Gastroesophageal sphincter (tissue), 4 donors: Measurements from ENCODE around the gene GRIP1. TPM values are rescaled to one million over a fixed set of nuclear protein-coding genes. Genes with fewer than 3 reads are reported as not detected.

Experiments
- ATAC-seq: fragments of 150-250 bp; one replicate; pipeline ENCODE4 v1.9.1; 2016; ENCODE audit warnings: mild to moderate bottlenecking, moderate library complexity
- H3K27ac ChIP-seq, 4 donors: fragments of 200-600 bp; sonication (generic) in 3 of 4; 1 replicate in 3 of 4; 2 replicates in 1 of 4; pipeline ENCODE4 v1.5.1; 2016 to 2019
- H3K27me3 ChIP-seq: fragments of 200-600 bp; sonication (generic); one replicate; pipeline ENCODE4 v1.5.1; 2019
- H3K36me3 ChIP-seq, 2 donors: fragments of 200-600 bp; sonication (generic); one replicate each; pipeline ENCODE4 v1.5.1; 2019; ENCODE audit warnings: control low read depth in 1 of 2
- H3K4me1 ChIP-seq, 3 donors: fragments of 200-600 bp; sonication (generic); 1 replicate in 2 of 3; 2 replicates in 1 of 3; pipeline ENCODE4 v1.5.1; 2016 to 2019; ENCODE audit warnings: control low read depth in 2 of 3
- H3K4me3 ChIP-seq, 2 donors: fragments of 200-600 bp; sonication (generic); one replicate each; pipeline ENCODE4 v1.5.1; 2019; ENCODE audit warnings: mild to moderate bottlenecking in 1 of 2, moderate library complexity in 1 of 2
- H3K9me3 ChIP-seq, 3 donors: fragments of 200-600 bp; sonication (generic); one replicate each; pipeline ENCODE4 v1.5.1; 2017 to 2019; ENCODE audit warnings: control low read depth in 2 of 3
- CTCF ChIP-seq, 4 experiments: fragments of 200-600 bp in 2 of 4; fragments of 450-650 bp in 2 of 4; sonication (generic) in 1 of 4; IDR thresholded peaks; one replicate each; pipeline ENCODE4 v1.5.1; 2017 to 2019; ENCODE audit warnings: antibody characterized with exemption in 4 of 4, mild to moderate bottlenecking in 2 of 4, moderate library complexity in 2 of 4
- EP300 ChIP-seq: sonication (generic); formaldehyde crosslinking; IDR thresholded peaks from one replicate; pipeline ENCODE4 v1.6.1; 2017; ENCODE audit warnings: antibody characterized with exemption, mild to moderate bottlenecking
- POLR2A ChIP-seq, 2 donors: fragments of 450-650 bp; IDR thresholded peaks; one replicate each; pipeline ENCODE4 v1.6.1; 2017; ENCODE audit warnings: antibody characterized with exemption in 2 of 2, mild to moderate bottlenecking in 2 of 2, moderate library complexity in 1 of 2
- POLR2AphosphoS5 ChIP-seq: sonication (generic); formaldehyde crosslinking; IDR thresholded peaks from one replicate; pipeline ENCODE4 v1.6.1; 2017; ENCODE audit warnings: antibody characterized with exemption
- WGBS, 2 donors: methylation state at CpG; one replicate each; pipeline ENCODE4 v1.1.5; 2018; ENCODE audit warnings: low coverage in 1 of 2; 5-methylcytosine and 5-hydroxymethylcytosine counted together
- total RNA-seq, 4 donors: library from RNA; depleted of rRNA; stranded (reverse); fragments of >200 nt; gene quantifications; one replicate each; pipeline ENCODE4 v1.1.0, GENCODE V29; 2016

GRIP1 gene
- total RNA-seq, 4 donors from 2014 or later = 6.8 to 17.8 (median 11.6) TPM

GRCh38 chr12:66668311-66668710 lies 10.6 kb downstream of the GRIP1 start:
- 59 to 70% methylated on average over 1 of the region's 2 CpGs for WGBS, 2 donors
- no peak for TF ChIP-seq POLR2A (IDR thresholded peaks at IDR 0.05)
- TF ChIP-seq CTCF (IDR thresholded peaks at IDR 0.05) = no peak
- TF ChIP-seq POLR2AphosphoS5 = no peak
- no peak for TF ChIP-seq EP300

GRCh38 chr12:66667906-66668305 lies 11.0 kb downstream of the GRIP1 start:
- Histone ChIP-seq H3K4me3 (no peak overlapping the region), H3K27ac (no peak overlapping the region), H3K36me3 (no peaks in the 10 kb centered on the region), H3K27me3 (no peaks in the 10 kb centered on the region), H3K9me3 (no peaks in the 10 kb centered on the region), H3K4me1 (peaks cover 0 to 9% (median 0%) of the 10 kb centered on the region in 3 donors)
- no peak for TF ChIP-seq CTCF (IDR thresholded peaks at IDR 0.05)
- TF ChIP-seq POLR2A (IDR thresholded peaks at IDR 0.05) = no peak
- TF ChIP-seq POLR2AphosphoS5 = no peak
- TF ChIP-seq EP300 = no peak
- no peak for ATAC-seq

More at GRCh38 chr12:66668311-66668710, 10.6 kb downstream of the GRIP1 start:
- ATAC-seq = no peak
- Histone ChIP-seq H3K9me3 (no peaks in the 10 kb centered on the region), H3K27me3 (no peaks in the 10 kb centered on the region), H3K4me3 (no peak overlapping the region), H3K4me1 (peaks cover 0 to 5% (median 0%) of the 10 kb centered on the region in 3 donors), H3K36me3 (no peaks in the 10 kb centered on the region), H3K27ac (no peak overlapping the region)

DNA sequence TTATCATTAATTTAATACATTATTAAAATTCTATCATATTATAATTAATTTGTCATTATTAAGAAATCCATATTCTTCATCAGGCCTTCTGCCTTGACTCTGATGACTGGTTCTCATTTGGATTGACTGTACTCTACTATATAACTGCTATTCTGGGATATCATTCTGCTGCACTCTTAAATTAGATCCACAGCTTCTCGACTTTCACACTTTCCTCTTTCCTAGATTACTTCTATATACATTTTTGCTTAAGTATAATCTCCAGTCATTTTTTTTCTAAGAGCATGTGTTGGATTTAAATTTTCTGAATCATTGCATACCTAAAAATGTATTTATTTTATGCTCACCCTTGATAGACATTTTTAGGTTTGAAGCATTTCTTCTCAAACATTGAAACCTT lies 12.4 kb downstream of the GRIP1 start:
- Histone ChIP-seq H3K4me3 (no peak overlapping the region), H3K9me3 (no peaks in the 10 kb centered on the region), H3K4me1 (peaks cover 0 to 15% (median 0%) of the 10 kb centered on the region in 3 donors), H3K27me3 (no peaks in the 10 kb centered on the region), H3K36me3 (no peaks in the 10 kb centered on the region), H3K27ac (no peak overlapping the region)
- ATAC-seq = no peak
- WGBS, 2 donors = 75 to 100% methylated on average over 1 of the region's 1 CpG
- TF ChIP-seq EP300 = no peak
- no peak for TF ChIP-seq CTCF (IDR thresholded peaks at IDR 0.05)
- no peak for TF ChIP-seq POLR2A (IDR thresholded peaks at IDR 0.05)
- TF ChIP-seq POLR2AphosphoS5 = no peak

- Histone ChIP-seq H3K9me3 (no peaks in the 10 kb centered on the region), H3K27me3 (no peaks in the 10 kb centered on the region), H3K4me3 (no peak overlapping the region), H3K4me1 (peaks cover 0 to 15% (median 0%) of the 10 kb centered on the region in 3 donors), H3K27ac (no peak overlapping the region), H3K36me3 (no peaks in the 10 kb centered on the region)
- 74 to 88% methylated on average over 2 to 3 of the region's 3 CpGs for WGBS, 2 donors
- no peak for TF ChIP-seq POLR2A (IDR thresholded peaks at IDR 0.05)
- no peak for TF ChIP-seq CTCF (IDR thresholded peaks at IDR 0.05)
- no peak for TF ChIP-seq POLR2AphosphoS5
- TF ChIP-seq EP300 = no peak
- ATAC-seq = no peak
Observed at GRCh38 chr12:66665435-66665985, 13.4 kb downstream of the GRIP1 start.

- Histone ChIP-seq H3K4me3 (no peak overlapping the region), H3K36me3 (no peaks in the 10 kb centered on the region), H3K9me3 (no peaks in the 10 kb centered on the region), H3K27ac (no peak overlapping the region), H3K4me1 (peaks cover 0 to 15% (median 0%) of the 10 kb centered on the region in 3 donors), H3K27me3 (no peaks in the 10 kb centered on the region)
- no peak for TF ChIP-seq POLR2A (IDR thresholded peaks at IDR 0.05)
- TF ChIP-seq EP300 = no peak
- TF ChIP-seq POLR2AphosphoS5 = no peak
- no peak for TF ChIP-seq CTCF (IDR thresholded peaks at IDR 0.05)
- no peak for ATAC-seq
- WGBS, 2 donors = 80 to 100% methylated on average over 1 of the region's 1 CpG
Observed at GRCh38 chr12:66664076-66664475, 14.8 kb downstream of the GRIP1 start.
